ENCODE measurements around the gene AATF. TPM values are rescaled to one million over a fixed set of nuclear protein-coding genes. Genes with fewer than 3 reads are reported as not detected.
"Not testable (repeated sequence)": the region's sequence is repeated elsewhere in the genome, so short reads cannot be mapped to it uniquely, and the experiment has no call there.

AATF gene
- total RNA-seq, 1 donor from 2014 or later, result 101 TPM

GRCh38 chr17:37068266-37068665 is 119.5 kb downstream of the AATF start:
- intact Hi-C loops (cut with micrococcal nuclease), result no loop called here
- Mint-ChIP-seq H3K9me3 (no peaks in the 10 kb centered on the region), H3K4me1 (ENCODE audit: low read depth) (no peaks in the 10 kb centered on the region), H3K27me3 (ENCODE audit: low read depth) (peaks cover 24% of the 10 kb centered on the region), H3K27ac (no peak overlapping the region), H3K4me3 (ENCODE audit: low read depth) (no peak overlapping the region), H3K36me3 (ENCODE audit: low read depth) (no peaks in the 10 kb centered on the region)
- DNase-seq (ENCODE audit: low spot score), result no peak

DNA sequence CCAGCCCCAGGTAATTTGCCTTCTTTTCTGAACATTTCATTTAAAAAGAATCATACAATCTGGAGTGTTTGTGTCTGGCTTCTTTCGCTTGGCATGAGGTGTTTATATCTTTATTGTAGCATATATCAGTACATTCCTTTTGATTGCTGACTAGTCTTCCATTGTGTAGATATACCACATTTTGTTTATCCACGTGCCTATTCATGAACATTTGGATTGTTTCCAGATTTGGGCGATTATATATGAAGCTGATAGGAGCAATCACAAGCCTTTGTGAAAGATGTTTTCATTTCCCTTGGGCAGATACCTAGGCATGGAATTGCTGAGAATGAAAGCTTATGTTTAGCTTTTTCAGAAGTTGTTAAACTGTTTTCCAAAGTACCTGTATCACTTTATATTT is 120.3 kb downstream of the AATF start:
- Mint-ChIP-seq H3K9me3 (no peaks in the 10 kb centered on the region), H3K27ac (no peak overlapping the region), H3K4me3 (ENCODE audit: low read depth) (no peak overlapping the region), H3K27me3 (ENCODE audit: low read depth) (peaks cover 24% of the 10 kb centered on the region), H3K36me3 (ENCODE audit: low read depth) (no peaks in the 10 kb centered on the region), H3K4me1 (ENCODE audit: low read depth) (no peaks in the 10 kb centered on the region)
- DNase-seq (ENCODE audit: low spot score), result no peak
- intact Hi-C loops (cut with micrococcal nuclease), result no loop called here

DNA sequence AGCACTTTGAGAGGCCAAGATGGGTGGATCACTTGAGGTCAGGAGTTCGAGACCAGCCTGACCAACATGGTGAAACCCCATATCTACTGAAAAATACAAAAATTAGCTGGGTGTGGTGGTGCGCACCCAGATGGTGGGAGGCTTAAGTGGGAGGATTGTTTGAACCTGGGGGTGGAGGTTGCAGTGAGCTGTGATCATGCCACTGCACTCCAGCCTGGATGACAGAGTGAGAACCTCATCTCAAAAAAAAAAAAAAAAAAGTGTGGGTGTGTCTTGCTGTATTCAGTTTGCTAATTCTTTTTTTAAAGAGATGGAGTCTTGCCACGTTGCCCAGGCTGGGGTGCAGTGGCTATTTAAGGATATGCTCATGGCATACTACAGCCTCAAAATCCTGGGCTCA is 124.7 kb downstream of the AATF start:
- intact Hi-C loops (cut with micrococcal nuclease); H3K9me3 Mint-ChIP-seq; H3K4me3 Mint-ChIP-seq (ENCODE audit: low read depth); H3K36me3 Mint-ChIP-seq (ENCODE audit: low read depth); H3K27ac Mint-ChIP-seq; H3K4me1 Mint-ChIP-seq (ENCODE audit: low read depth); DNase-seq (ENCODE audit: low spot score): not testable (repeated sequence)
- peaks cover 10% of the 10 kb centered on the region for H3K27me3 Mint-ChIP-seq (ENCODE audit: low read depth)

DNA sequence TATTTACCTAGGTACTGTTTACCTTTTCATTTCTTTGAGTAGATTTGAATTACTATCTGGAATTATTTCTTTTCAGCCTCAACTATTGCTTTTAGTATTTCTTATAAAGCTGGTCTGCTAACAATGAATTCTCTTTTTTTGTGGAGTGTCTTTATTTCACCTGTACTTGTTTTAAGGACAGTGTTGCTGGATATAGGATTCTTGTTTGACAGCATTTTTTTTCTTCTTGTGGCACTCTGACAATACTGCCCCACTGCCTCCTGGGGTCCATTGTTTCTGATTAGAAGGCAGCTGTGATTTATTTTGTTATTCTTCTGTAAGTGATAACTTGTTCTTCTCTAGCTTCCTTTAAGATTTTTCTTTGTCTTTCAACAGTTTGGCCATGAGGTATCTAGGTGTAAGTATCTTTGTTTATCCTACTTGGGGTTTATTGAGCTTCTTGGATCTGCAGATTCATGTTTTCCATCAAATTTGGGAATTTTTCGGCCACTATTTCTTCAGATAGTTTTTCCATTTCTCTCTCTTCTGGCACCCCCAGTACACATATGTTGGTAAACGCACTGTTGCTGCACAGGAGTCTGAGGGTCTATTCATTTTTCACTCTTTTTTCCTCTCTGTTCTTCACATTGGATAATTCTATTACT is 130.4 kb downstream of the AATF start:
- intact Hi-C loops (cut with micrococcal nuclease), result no loop called here
- peaks cover 3% of the 10 kb centered on the region for H3K27me3 Mint-ChIP-seq (ENCODE audit: low read depth)
- H3K4me1 Mint-ChIP-seq (ENCODE audit: low read depth), result peaks cover 4% of the 10 kb centered on the region
- no peak overlapping the region for H3K27ac Mint-ChIP-seq
- H3K9me3 Mint-ChIP-seq, result no peaks in the 10 kb centered on the region
- DNase-seq (ENCODE audit: low spot score), result no peak
- no peak overlapping the region for H3K4me3 Mint-ChIP-seq (ENCODE audit: low read depth)
- no peaks in the 10 kb centered on the region for H3K36me3 Mint-ChIP-seq (ENCODE audit: low read depth)

GRCh38 chr17:37079735-37080134 is 131.0 kb downstream of the AATF start:
- Mint-ChIP-seq H3K27me3 (ENCODE audit: low read depth) (peaks cover 3% of the 10 kb centered on the region), H3K4me3 (ENCODE audit: low read depth) (no peak overlapping the region), H3K27ac (no peak overlapping the region), H3K36me3 (ENCODE audit: low read depth) (peaks cover 5% of the 10 kb centered on the region), H3K4me1 (ENCODE audit: low read depth) (peaks cover 4% of the 10 kb centered on the region), H3K9me3 (no peaks in the 10 kb centered on the region)
- intact Hi-C loops (cut with micrococcal nuclease), result no loop called here
- no peak for DNase-seq (ENCODE audit: low spot score)

GRCh38 chr17:37081287-37081686 is 132.5 kb downstream of the AATF start:
- peaks cover 12% of the 10 kb centered on the region for H3K36me3 Mint-ChIP-seq (ENCODE audit: low read depth)
- no peak overlapping the region for H3K4me3 Mint-ChIP-seq (ENCODE audit: low read depth)
- peaks cover 4% of the 10 kb centered on the region for H3K4me1 Mint-ChIP-seq (ENCODE audit: low read depth)
- intact Hi-C loops (cut with micrococcal nuclease), result no loop called here
- no peaks in the 10 kb centered on the region for H3K9me3 Mint-ChIP-seq
- H3K27me3 Mint-ChIP-seq (ENCODE audit: low read depth), result peaks cover under 1% of the 10 kb centered on the region
- no peak overlapping the region for H3K27ac Mint-ChIP-seq
- no peak for DNase-seq (ENCODE audit: low spot score)

DNA sequence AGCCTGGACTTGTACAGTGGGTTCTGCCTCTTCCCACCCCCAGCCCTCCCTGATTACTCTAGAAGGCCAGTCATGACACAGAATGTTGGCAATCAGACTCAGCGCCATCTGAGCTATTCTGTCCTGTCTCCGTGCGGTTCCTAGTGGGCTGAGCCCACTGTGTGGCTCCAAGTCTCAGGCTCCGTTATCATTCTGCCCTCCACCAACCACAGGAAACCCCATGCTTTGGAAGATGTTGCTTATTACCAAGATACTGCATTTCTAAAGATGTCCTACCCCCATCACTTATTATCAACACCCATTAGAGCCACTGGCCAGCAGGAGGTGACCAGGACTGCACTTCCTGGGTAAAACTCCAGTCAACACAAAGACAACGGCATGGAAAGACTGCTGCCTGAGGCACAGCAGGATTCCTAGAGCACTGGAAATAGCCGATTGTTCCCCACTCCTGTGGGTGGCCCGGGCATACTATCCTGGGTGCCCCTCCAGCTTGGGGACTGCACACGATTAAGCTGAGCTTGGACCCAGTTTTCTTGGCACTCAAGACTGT is 133.6 kb downstream of the AATF start:
- H3K4me1 Mint-ChIP-seq (ENCODE audit: low read depth), result peaks cover 8% of the 10 kb centered on the region
- H3K9me3 Mint-ChIP-seq, result no peaks in the 10 kb centered on the region
- intact Hi-C loops (cut with micrococcal nuclease), result no loop called here

GRCh38 chr17:37082985-37083384 is 134.2 kb downstream of the AATF start:
- H3K4me3 Mint-ChIP-seq (ENCODE audit: low read depth), result no peak overlapping the region
- H3K36me3 Mint-ChIP-seq (ENCODE audit: low read depth), result peaks cover 28% of the 10 kb centered on the region
- peaks cover 13% of the 10 kb centered on the region for H3K4me1 Mint-ChIP-seq (ENCODE audit: low read depth)
- DNase-seq (ENCODE audit: low spot score), result no peak
- no peak overlapping the region for H3K27ac Mint-ChIP-seq
- H3K27me3 Mint-ChIP-seq (ENCODE audit: low read depth), result no peaks in the 10 kb centered on the region
- H3K9me3 Mint-ChIP-seq, result no peaks in the 10 kb centered on the region
- intact Hi-C loops (cut with micrococcal nuclease), result no loop called here

More for the DNA sequence above, 133.6 kb downstream of the AATF start:
- H3K27ac Mint-ChIP-seq, result no peak overlapping the region
- peaks cover 22% of the 10 kb centered on the region for H3K36me3 Mint-ChIP-seq (ENCODE audit: low read depth)
- DNase-seq (ENCODE audit: low spot score), result no peak
- no peak overlapping the region for H3K4me3 Mint-ChIP-seq (ENCODE audit: low read depth)
- H3K27me3 Mint-ChIP-seq (ENCODE audit: low read depth), result no peaks in the 10 kb centered on the region

GRCh38 chr17:37083456-37083855 is 134.7 kb downstream of the AATF start:
- Mint-ChIP-seq H3K9me3 (no peaks in the 10 kb centered on the region), H3K4me3 (ENCODE audit: low read depth) (no peak overlapping the region), H3K27me3 (ENCODE audit: low read depth) (no peaks in the 10 kb centered on the region), H3K27ac (no peak overlapping the region), H3K4me1 (ENCODE audit: low read depth) (peaks cover 16% of the 10 kb centered on the region), H3K36me3 (ENCODE audit: low read depth) (peaks cover 30% of the 10 kb centered on the region)
- no peak for DNase-seq (ENCODE audit: low spot score)
- intact Hi-C loops (cut with micrococcal nuclease), result no loop called here

GRCh38 chr17:37084372-37084771 is 135.6 kb downstream of the AATF start:
- DNase-seq (ENCODE audit: low spot score), result no peak
- Mint-ChIP-seq H3K4me1 (ENCODE audit: low read depth) (peaks cover 26% of the 10 kb centered on the region), H3K4me3 (ENCODE audit: low read depth) (no peak overlapping the region)

GRCh38 chr17:37086334-37086733 is 137.6 kb downstream of the AATF start:
- intact Hi-C loops (cut with micrococcal nuclease), result no loop called here
- H3K27me3 Mint-ChIP-seq (ENCODE audit: low read depth), result no peaks in the 10 kb centered on the region
- no peak for DNase-seq (ENCODE audit: low spot score)
- H3K9me3 Mint-ChIP-seq, result no peaks in the 10 kb centered on the region
- no peak overlapping the region for H3K4me3 Mint-ChIP-seq (ENCODE audit: low read depth)
- H3K36me3 Mint-ChIP-seq (ENCODE audit: low read depth), result peaks cover 46% of the 10 kb centered on the region
- H3K4me1 Mint-ChIP-seq (ENCODE audit: low read depth), result peaks cover 44% of the 10 kb centered on the region
- no peak overlapping the region for H3K27ac Mint-ChIP-seq

More at GRCh38 chr17:37084372-37084771, 135.6 kb downstream of the AATF start:
- Mint-ChIP-seq H3K27ac (no peak overlapping the region), H3K36me3 (ENCODE audit: low read depth) (peaks cover 37% of the 10 kb centered on the region), H3K27me3 (ENCODE audit: low read depth) (no peaks in the 10 kb centered on the region), H3K9me3 (no peaks in the 10 kb centered on the region)
- intact Hi-C loops (cut with micrococcal nuclease), result no loop called here

GRCh38 chr17:37086948-37087347 is 138.2 kb downstream of the AATF start:
- H3K4me1 Mint-ChIP-seq (ENCODE audit: low read depth), result peaks cover 41% of the 10 kb centered on the region
- H3K4me3 Mint-ChIP-seq (ENCODE audit: low read depth), result no peak overlapping the region
- H3K9me3 Mint-ChIP-seq, result no peaks in the 10 kb centered on the region
- H3K27ac Mint-ChIP-seq, result no peak overlapping the region
- no peak for DNase-seq (ENCODE audit: low spot score)
- peaks cover 46% of the 10 kb centered on the region for H3K36me3 Mint-ChIP-seq (ENCODE audit: low read depth)
- H3K27me3 Mint-ChIP-seq (ENCODE audit: low read depth), result no peaks in the 10 kb centered on the region
- intact Hi-C loops (cut with micrococcal nuclease), result no loop called here

GRCh38 chr17:37087683-37088082 is 138.9 kb downstream of the AATF start:
- no peak overlapping the region for H3K4me3 Mint-ChIP-seq (ENCODE audit: low read depth)
- intact Hi-C loops (cut with micrococcal nuclease), result no loop called here
- H3K4me1 Mint-ChIP-seq (ENCODE audit: low read depth), result peaks cover 47% of the 10 kb centered on the region

More at GRCh38 chr17:37087683-37088082, 138.9 kb downstream of the AATF start:
- Mint-ChIP-seq H3K9me3 (no peaks in the 10 kb centered on the region), H3K36me3 (ENCODE audit: low read depth) (peaks cover 49% of the 10 kb centered on the region), H3K27ac (no peak overlapping the region), H3K27me3 (ENCODE audit: low read depth) (no peaks in the 10 kb centered on the region)
- no peak for DNase-seq (ENCODE audit: low spot score)

Measured in activated T-helper 2 cell treated with anti-CD3 and anti-CD28 coated beads, Interferon-gamma antibody, Interleukin-2, Interleukin-4, amounts not matched to agents 10 μg/mL and 5 μg/mL and 100 μg/mL, durations not matched to agents 14 hours and 24 hours and 36 hours (primary cell).